ENCODE measurements around the gene TOPBP1. TPM values are rescaled to one million over a fixed set of nuclear protein-coding genes. Genes with fewer than 3 reads are reported as not detected.

TOPBP1 gene
- total RNA-seq, 1 experiment from 2014 or later = 51.5 TPM

GRCh38 chr3:133672461-133672860, 10.7 kb upstream of the TOPBP1 start:
- Histone ChIP-seq H3K14ac (ENCODE audit: insufficient read depth, low read length) (no peak overlapping the region), H3K27ac (ENCODE audit: insufficient read length, low read depth, low read length) (no peak overlapping the region), H3K79me2 (ENCODE audit: insufficient read depth, low read length) (no peaks in the 10 kb centered on the region), H2BK20ac (ENCODE audit: low read depth, low read length, poor library complexity, severe bottlenecking) (no peak overlapping the region), H2BK15ac (ENCODE audit: low read depth, low read length) (no peak overlapping the region), H3K4me1 (ENCODE audit: insufficient read depth, low read length) (peaks cover 3% of the 10 kb centered on the region), H3K18ac (ENCODE audit: insufficient read length, low read depth, low read length) (no peak overlapping the region), H3K4me2 (ENCODE audit: insufficient read depth, insufficient read length, low read length) (no peak overlapping the region), H3K56ac (ENCODE audit: insufficient read length, low read depth, low read length) (no peak overlapping the region), H3T11ph (ENCODE audit: low read length) (no peak overlapping the region), H2BK12ac (ENCODE audit: insufficient read length, low read depth, low read length) (no peak overlapping the region), H3K23me2 (ENCODE audit: insufficient read length, low read depth, low read length, poor library complexity, severe bottlenecking) (peaks cover 6% of the 10 kb centered on the region), H4K5ac (ENCODE audit: insufficient read length, low read depth, low read length) (no peak overlapping the region), H3K9me3 (ENCODE audit: control insufficient read depth, low read depth, low read length) (no peaks in the 10 kb centered on the region), H3K23ac (ENCODE audit: insufficient read length, low read depth, low read length) (no peak overlapping the region), H2AK5ac (ENCODE audit: insufficient read length, low read length) (no peak overlapping the region), H3K9ac (ENCODE audit: extremely low read depth, insufficient read length, low read length) (no peak overlapping the region), H3K4ac (ENCODE audit: low read depth, low read length) (no peak overlapping the region), H3K79me1 (ENCODE audit: insufficient read depth, low read depth, low read length, poor library complexity, severe bottlenecking) (no peaks in the 10 kb centered on the region), H4K8ac (replicated peaks; ENCODE audit: insufficient read length, low read depth, low read length) (no peak overlapping the region), H3K27me3 (ENCODE audit: insufficient read depth, low read length) (peaks cover 12% of the 10 kb centered on the region; the same call in 1 of the 2 replicates), H4K20me1 (ENCODE audit: control insufficient read depth, insufficient read depth, insufficient read length) (no peaks in the 10 kb centered on the region), H2BK5ac (ENCODE audit: insufficient read length, low read length) (no peak overlapping the region), H2BK120ac (ENCODE audit: low read depth, low read length, poor library complexity, severe bottlenecking) (no peak overlapping the region), H2AFZ (ENCODE audit: low read length) (no peak overlapping the region), H4K91ac (ENCODE audit: insufficient read length, low read depth, low read length) (no peak overlapping the region)
- Mint-ChIP-seq H3K27ac (no peak overlapping the region), H3K9me3 (no peaks in the 10 kb centered on the region), H3K27me3 (ENCODE audit: low read depth) (peaks cover 56% of the 10 kb centered on the region), H3K36me3 (ENCODE audit: insufficient read depth in 1 of 3, low read depth in 3 of 3) (no peaks in the 10 kb centered on the region), H3K4me1 (peaks cover 12 to 19% of the 10 kb centered on the region in 2 experiments), H3K4me3 (no peak overlapping the region)
- DNase-seq = no peak
- WGBS (ENCODE audit: extremely low coverage, insufficient read length, low lambda C conversion rate) = no CpG with 5 or more reads among the region's 2 CpGs
- no peak for TF ChIP-seq CTCF (conservative IDR thresholded peaks at IDR 0.05)

Data from H9 (cell line).